Endothelial cell of umbilical vein (primary cell): ENCODE measurements around the gene MAGI1.

Source experiments
- CTCF ChIP-seq, 2 donors: IDR thresholded peaks; 1 replicate in 1 of 2; 2 replicates in 1 of 2; pipeline ENCODE4 v1.5.1; 2011; ENCODE audit warnings: low read length in 2 of 2, mild to moderate bottlenecking in 2 of 2, moderate library complexity in 2 of 2, control low read depth in 1 of 2, inconsistent platforms in 1 of 2, low read depth in 1 of 2; ENCODE audit not compliant: insufficient read depth in 1 of 2; ENCODE audit errors: extremely low read depth in 1 of 2
- EZH2 ChIP-seq: IDR thresholded peaks from 2 replicates; pipeline ENCODE4 v1.6.1; 2012; ENCODE audit warnings: borderline replicate concordance, low read depth, mild to moderate bottlenecking, moderate library complexity, low read length, inconsistent platforms; ENCODE audit not compliant: severe bottlenecking
- FOS ChIP-seq: IDR thresholded peaks from 2 replicates; pipeline ENCODE4 v1.6.1; 2011; ENCODE audit warnings: mild to moderate bottlenecking, low read length, moderate library complexity, borderline replicate concordance; ENCODE audit not compliant: insufficient read depth
- GATA2 ChIP-seq: IDR thresholded peaks from 2 replicates; pipeline ENCODE4 v1.7.0; 2011; ENCODE audit warnings: low read depth, mild to moderate bottlenecking, moderate library complexity, mixed read lengths, low read length; ENCODE audit not compliant: insufficient read length, insufficient read depth
- JUN ChIP-seq: IDR thresholded peaks from 2 replicates; pipeline ENCODE4 v1.6.1; 2011; ENCODE audit warnings: borderline replicate concordance, low read depth; ENCODE audit not compliant: insufficient read length, insufficient read depth
- MAX ChIP-seq: IDR thresholded peaks from 2 replicates; pipeline ENCODE4 v1.6.1; 2011; ENCODE audit not compliant: insufficient read depth, insufficient read length
- MYC ChIP-seq: IDR thresholded peaks from one replicate; pipeline ENCODE4 v1.6.1; 2011; ENCODE audit warnings: mild to moderate bottlenecking, low read depth, low read length
- POLR2A ChIP-seq: IDR thresholded peaks from 2 replicates; pipeline ENCODE4 v1.6.1; 2012; ENCODE audit warnings: low read depth, mild to moderate bottlenecking, control low read depth, low read length
- POLR2AphosphoS5 ChIP-seq: IDR thresholded peaks from 2 replicates; pipeline ENCODE4 v1.6.1; 2012; ENCODE audit warnings: low read depth, mild to moderate bottlenecking, control low read depth, low read length, moderate library complexity; ENCODE audit not compliant: insufficient read depth

GRCh38 chr3:66052721-66053549 is 14.2 kb upstream of the MAGI1 start:
- TF ChIP-seq MAX (no peak), CTCF (IDR thresholded peaks at IDR 0.05; ENCODE audit: extremely low read depth in 1 of 2, insufficient read depth in 1 of 2, low read depth in 1 of 2, low read length in 2 of 2) (no peak), EZH2 (no peak), POLR2AphosphoS5 (no peak), POLR2A (no peak), MYC (no peak), GATA2 (no peak), FOS (no peak), JUN (no peak)
